ENCODE measurements around the gene C16orf74. TPM values are rescaled to one million over a fixed set of nuclear protein-coding genes. Genes with fewer than 3 reads are reported as not detected.

Gene C16orf74
- 83.3 and 92.6 TPM in 2 replicates for total RNA-seq
- total RNA-seq (2013): 46.9 TPM
- polyA plus RNA-seq: 62.5 and 73.0 TPM in 2 replicates
- 44.6 and 49.8 TPM in 2 replicates for polyA minus RNA-seq

- peak within 1 kb of the TSS; percentile 92 for H3K4me2 ChIP-seq (replicated peaks; ENCODE audit: low read depth, low read length, poor library complexity, severe bottlenecking)
- H4K20me1 ChIP-seq (ENCODE audit: control insufficient read depth, insufficient read depth, low read length, poor library complexity, severe bottlenecking): peaks cover 28% of the 10 kb centered on the region
- peak within 1 kb of the TSS; percentile 60 for H2AFZ ChIP-seq (ENCODE audit: insufficient read depth, low read depth, low read length, poor library complexity, severe bottlenecking)
- intact Hi-C loops (cut with micrococcal nuclease): loop anchor here (1.0 to 2.0 kb wide), 4 partner anchors 8 to 138 kb away; partner anchors contain the start of genes COX4I1, EMC8 and GSE1
- no peaks in the 10 kb centered on the region for H3K27me3 Mint-ChIP-seq
- H3K36me3 ChIP-seq (replicated peaks in 1 of 2; ENCODE audit: control extremely low read depth in 1 of 2, control insufficient read depth in 1 of 2, extremely low read depth in 1 of 2, insufficient read depth in 2 of 2, low read length in 1 of 2): peaks cover 0 to 9% of the 10 kb centered on the region in 2 experiments
- ChIA-PET POLR2A (interaction anchor here (0.5 to 4.0 kb wide), 7 partner anchors 10 to 49 kb away, joined by 3 to 24 read pairs (median 9); no protein-coding TSS in a partner anchor), CTCF (interaction anchor here (1.1 to 3.4 kb wide), 10 partner anchors 11 to 265 kb away, joined by 3 to 11 read pairs (median 4); no protein-coding TSS in a partner anchor)
- peak; percentile 56 for ATAC-seq (ENCODE audit: low read depth)
- no peak for TF ChIP-seq CTCF (IDR thresholded peaks at IDR 0.05)
- TF ChIP-seq EZH2 (IDR thresholded peaks at IDR 0.05; ENCODE audit: borderline replicate concordance, insufficient read depth, low read depth, low read length, poor library complexity, severe bottlenecking): no peak
- H3K9ac ChIP-seq (ENCODE audit: low read length): peak within 1 kb of the TSS; percentile 78
- WGBS (ENCODE audit: insufficient coverage): under 1% methylated on average over 93 of the region's 96 CpGs
- peak within 1 kb of the TSS; percentile 58 to 68 for H3K27ac ChIP-seq (ENCODE audit: low read length in 2 of 2)
- peak within 1 kb of the TSS; percentile 16 to 81 (median 76) for H3K4me3 ChIP-seq (ENCODE audit: control extremely low read depth in 1 of 5, extremely low read depth in 1 of 5, insufficient read depth in 1 of 5, low read depth in 2 of 5, low read length in 4 of 5)
- H3K27ac Mint-ChIP-seq: peak within 1 kb of the TSS; percentile 100
- H3K27me3 ChIP-seq (replicated peaks in 1 of 4; ENCODE audit: control extremely low read depth in 1 of 4, control insufficient read depth in 3 of 4, insufficient read depth in 4 of 4, low read length in 3 of 4): no peaks in the 10 kb centered on the region
- H3K79me2 ChIP-seq (ENCODE audit: control insufficient read depth, insufficient read depth, low read length): peaks cover 36% of the 10 kb centered on the region
- no peaks in the 10 kb centered on the region for H3K9me3 Mint-ChIP-seq (ENCODE audit: insufficient read depth)
- no peaks in the 10 kb centered on the region for H3K9me3 ChIP-seq (ENCODE audit: control extremely low read depth in 1 of 3, control insufficient read depth in 2 of 3, insufficient read depth in 1 of 3, low read length in 2 of 3)
- peak within 1 kb of the TSS; percentile 97 for H3K4me3 Mint-ChIP-seq
- peaks cover 80 to 94% of the 10 kb centered on the region in 2 donors for H3K4me1 ChIP-seq (ENCODE audit: control insufficient read depth in 2 of 2, insufficient read depth in 2 of 2, low read length in 2 of 2)
- peaks cover 72% of the 10 kb centered on the region for H3K4me1 Mint-ChIP-seq
- DNase-seq: peak; percentile 71
Observed at GRCh38 chr16:85750827-85751697, at the start of gene C16orf74. TSS of gene C16orf74 (minus strand) at chr16:85751096. CDS start at chr16:85735217, 15,879 bp downstream.

Data from B cell (primary cell).